D721Med (cell line): ENCODE data around the gene PRAMEF17.
"Not testable (repeated sequence)": the region's sequence is repeated elsewhere in the genome, so short reads cannot be mapped to it uniquely, and the experiment has no call there.

ENCODE experiments used
- DNase-seq: peaks from one replicate; pipeline ENCODE4 v3.0.0; 2011; ENCODE audit warnings: low spot score; ENCODE audit not compliant: insufficient read length
- FAIRE-seq: peaks from 2 replicates; lab custom pipeline; 2011; peaks lifted over from hg19 to GRCh38; lab: Jason Lieb, UNC
- CTCF ChIP-seq: IDR thresholded peaks from 2 replicates; pipeline ENCODE4 v1.5.1; 2012; ENCODE audit warnings: mild to moderate bottlenecking, control low read depth; ENCODE audit not compliant: insufficient read depth; ENCODE audit errors: missing control alignments

The PRAMEF17 gene

GRCh38 chr1:13407811-13408210, 18.4 kb downstream of the PRAMEF17 start:
- FAIRE-seq (no peak), DNase-seq (no peak)
- TF ChIP-seq CTCF: no peak

DNA sequence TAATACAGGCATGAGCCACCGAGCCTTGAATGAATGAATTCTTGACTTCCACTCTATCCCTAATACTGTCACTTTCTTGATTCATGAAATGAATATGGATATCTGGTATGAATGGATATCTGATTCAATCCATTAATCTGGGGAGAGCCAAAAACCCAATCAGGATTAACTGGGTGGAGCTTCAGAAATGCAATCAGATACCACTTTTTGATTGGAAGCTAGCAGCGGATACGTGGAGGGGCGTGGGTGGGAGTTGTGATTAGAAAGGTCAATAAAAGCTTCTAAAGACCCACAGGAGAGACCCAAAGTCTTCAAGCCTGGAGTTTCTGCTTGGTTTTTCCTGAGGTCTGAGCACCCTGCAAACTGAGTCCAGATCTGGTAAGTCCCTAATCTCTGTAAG, 20.7 kb downstream of the PRAMEF17 start, which contains the start of gene PRAMEF20:
Gene PRAMEF20, plus strand, starts transcription at position 301 of the 400 bp plus-strand sequence. CDS start 5,905 bp downstream, outside the sequence.
- not testable (repeated sequence) for FAIRE-seq, DNase-seq

DNA sequence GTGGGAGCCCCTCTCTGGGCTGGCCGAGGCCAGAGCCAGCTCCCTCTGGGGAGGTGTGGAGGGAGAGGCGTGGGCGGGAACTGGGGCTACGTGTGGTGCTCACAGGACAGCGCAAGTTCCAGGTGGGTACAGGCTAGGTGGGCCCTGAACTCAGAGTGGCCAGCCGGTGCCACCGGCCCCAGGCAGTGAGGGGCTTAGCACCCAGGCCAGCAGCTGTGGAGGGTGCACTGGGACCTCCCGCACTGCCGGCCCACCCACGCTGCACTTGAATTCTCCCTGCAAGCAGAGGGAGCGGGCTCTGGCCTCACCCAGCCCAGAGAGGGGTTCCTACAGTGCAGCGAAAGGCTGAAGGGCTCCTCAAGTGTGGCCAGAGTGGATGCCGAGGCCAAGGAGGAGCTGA, 41.1 kb downstream of the PRAMEF17 start:
- no peak for TF ChIP-seq CTCF
- no peak for FAIRE-seq
- DNase-seq: no peak

GRCh38 chr1:13432251-13432650, 42.8 kb downstream of the PRAMEF17 start:
- FAIRE-seq: no peak
- no peak for DNase-seq
- no peak for TF ChIP-seq CTCF

DNA sequence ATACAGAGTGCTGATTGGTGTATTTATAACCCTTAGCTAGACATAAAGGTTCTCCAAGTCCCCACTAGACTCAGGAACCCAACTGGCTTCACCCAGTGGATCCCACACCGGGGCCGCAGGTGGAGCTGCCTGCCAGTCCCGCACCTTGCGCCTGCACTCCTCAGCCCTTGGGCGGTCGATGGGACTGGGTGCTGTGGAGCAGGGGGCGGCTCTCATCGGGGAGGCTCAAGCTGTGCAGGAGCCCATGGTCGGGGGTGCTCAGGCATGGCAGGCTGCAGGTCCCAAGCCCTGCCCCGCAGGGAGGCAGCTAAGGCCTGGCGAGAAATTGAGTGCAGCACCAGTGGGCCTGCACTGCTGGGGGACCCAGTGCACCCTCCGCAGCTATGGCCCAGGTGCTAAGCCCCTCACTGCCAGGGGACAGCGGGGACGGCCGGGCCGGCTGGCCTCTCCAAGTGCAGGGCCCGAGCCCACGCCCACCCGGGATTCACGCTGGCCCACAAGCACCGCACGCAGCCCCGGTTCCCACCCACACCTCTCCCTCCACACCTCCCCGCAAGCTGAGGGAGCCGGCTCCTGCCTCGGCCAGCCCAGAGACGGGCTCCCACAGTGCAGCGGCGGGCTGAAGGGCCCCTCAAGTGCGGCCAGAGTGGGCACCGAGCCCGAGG, 44.4 kb downstream of the PRAMEF17 start:
- DNase-seq, FAIRE-seq: not testable (repeated sequence)

DNA sequence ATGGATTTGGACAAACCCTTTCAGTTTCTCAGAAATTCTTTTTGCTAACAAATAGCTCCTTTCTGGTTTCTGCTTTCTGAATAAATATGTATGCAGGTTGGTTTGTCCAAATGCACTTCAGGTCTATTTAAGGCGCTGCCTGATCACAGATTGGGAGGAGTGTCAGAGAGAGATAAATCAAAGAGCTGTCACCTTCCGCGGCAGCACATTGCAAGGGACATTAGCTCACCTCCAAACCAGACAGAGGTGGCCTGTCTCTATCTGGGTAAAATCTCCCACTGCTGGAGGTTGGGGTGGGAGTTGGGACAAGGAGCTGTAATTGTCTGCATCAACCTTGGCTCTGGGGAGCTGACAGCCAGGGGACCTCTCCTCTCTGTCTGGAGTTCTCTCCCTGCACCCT, 46.0 kb downstream of the PRAMEF17 start:
- FAIRE-seq (no peak), DNase-seq (no peak)
- TF ChIP-seq CTCF: no peak

GRCh38 chr1:13439104-13439783, 49.8 kb downstream of the PRAMEF17 start:
- DNase-seq, FAIRE-seq: not testable (repeated sequence)
